ENCODE data around the gene ITPR1.

GRCh38 chr3:4761759-4762158, 268.6 kb downstream of the ITPR1 start:
- no peak for TF ChIP-seq CTCF (IDR thresholded peaks at IDR 0.05; ENCODE audit: low read length)
- TF ChIP-seq EZH2 (IDR thresholded peaks at IDR 0.05; ENCODE audit: borderline replicate concordance, low read length) = no peak
